Lower leg skin (tissue), 3 donors: ENCODE measurements around the gene MUC20.

Experiments used
- CTCF ChIP-seq, 3 donors: fragments of 450-650 bp; IDR thresholded peaks; one replicate each; pipeline ENCODE4 v1.5.1; 2016; ENCODE audit warnings: antibody characterized with exemption in 3 of 3, mild to moderate bottlenecking in 3 of 3, moderate library complexity in 2 of 3
- POLR2A ChIP-seq, 2 donors: fragments of 450-650 bp; IDR thresholded peaks; one replicate each; pipeline ENCODE4 v1.6.1; 2016 to 2017; ENCODE audit warnings: antibody characterized with exemption in 2 of 2, mild to moderate bottlenecking in 1 of 2, moderate library complexity in 1 of 2

- TF ChIP-seq CTCF (IDR thresholded peaks at IDR 0.05) (no peak), POLR2A (IDR thresholded peaks at IDR 0.05) (no peak)
Observed at GRCh38 chr3:195732940-195733339, 12.2 kb downstream of the MUC20 start.
